Measurements from ENCODE around the gene COL4A1. TPM values are rescaled to one million over a fixed set of nuclear protein-coding genes. Genes with fewer than 3 reads are reported as not detected.

The COL4A1 gene
- total RNA-seq, 4 donors from 2014 or later: 278 to 618 (median 440) TPM

GRCh38 chr13:110221406-110222117, 85.4 kb downstream of the COL4A1 start:
- Histone ChIP-seq H3K4me3 (peak overlapping the region in 1 of 2 donors; percentile 21), H3K27ac (peak overlapping the region; percentile 82 to 99 (median 92)), H3K36me3 (no peaks in the 10 kb centered on the region), H3K27me3 (no peaks in the 10 kb centered on the region), H3K4me1 (peaks cover 5 to 83% (median 20%) of the 10 kb centered on the region in 3 donors), H3K9me3 (no peaks in the 10 kb centered on the region)
- peak; percentile 72 for ATAC-seq
- TF ChIP-seq POLR2AphosphoS5 (IDR thresholded peaks at IDR 0.05) (peak; percentile 19), EP300 (IDR thresholded peaks at IDR 0.05) (no peak), POLR2A (IDR thresholded peaks at IDR 0.05) (no peak), CTCF (IDR thresholded peaks at IDR 0.05) (no peak)
- 12 to 21% methylated on average over 9 to 13 of the region's 18 CpGs for WGBS, 2 donors (ENCODE audit: low coverage in 1 of 2)

- Histone ChIP-seq H3K36me3 (no peaks in the 10 kb centered on the region), H3K9me3 (no peaks in the 10 kb centered on the region), H3K27ac (peak overlapping the region; percentile 82 to 99 (median 92)), H3K4me3 (no peak overlapping the region), H3K27me3 (no peaks in the 10 kb centered on the region), H3K4me1 (peaks cover 11 to 83% (median 23%) of the 10 kb centered on the region in 3 donors)
- no peak for ATAC-seq
- TF ChIP-seq POLR2AphosphoS5 (IDR thresholded peaks at IDR 0.05) (no peak), EP300 (IDR thresholded peaks at IDR 0.05) (no peak), POLR2A (IDR thresholded peaks at IDR 0.05) (no peak), CTCF (IDR thresholded peaks at IDR 0.05) (no peak)
- WGBS, 2 donors (ENCODE audit: low coverage in 1 of 2): 50 to 57% methylated on average over 5 of the region's 7 CpGs
Observed at GRCh38 chr13:110220471-110220870, 86.5 kb downstream of the COL4A1 start.

- H3K27me3 ChIP-seq: no peaks in the 10 kb centered on the region
- no peak for ATAC-seq
- H3K9me3 ChIP-seq: no peaks in the 10 kb centered on the region
- no peak overlapping the region for H3K4me3 ChIP-seq
- H3K4me1 ChIP-seq: peaks cover 11 to 88% (median 27%) of the 10 kb centered on the region in 3 donors
- WGBS, 2 donors (ENCODE audit: low coverage in 1 of 2): 28 to 78% methylated on average over 5 to 6 of the region's 21 CpGs
- TF ChIP-seq POLR2AphosphoS5 (IDR thresholded peaks at IDR 0.05) (peak; percentile 47), EP300 (IDR thresholded peaks at IDR 0.05) (no peak)
- H3K27ac ChIP-seq: peak overlapping the region; percentile 9 to 85 (median 71)
- peaks cover 0 to 6% of the 10 kb centered on the region in 2 donors for H3K36me3 ChIP-seq
Observed at GRCh38 chr13:110218581-110219201, 88.3 kb downstream of the COL4A1 start.

GRCh38 chr13:110217811-110218210, 89.1 kb downstream of the COL4A1 start:
- 71 to 72% methylated on average over 2 of the region's 2 CpGs for WGBS, 2 donors (ENCODE audit: low coverage in 1 of 2)
- H3K4me3 ChIP-seq: no peak overlapping the region
- peaks cover 11 to 85% (median 27%) of the 10 kb centered on the region in 3 donors for H3K4me1 ChIP-seq
- H3K36me3 ChIP-seq: peaks cover 2 to 15% of the 10 kb centered on the region in 2 donors
- TF ChIP-seq EP300 (IDR thresholded peaks at IDR 0.05) (no peak), CTCF (IDR thresholded peaks at IDR 0.05) (no peak), POLR2AphosphoS5 (IDR thresholded peaks at IDR 0.05) (no peak), POLR2A (IDR thresholded peaks at IDR 0.05) (no peak)
- no peak for ATAC-seq
- no peaks in the 10 kb centered on the region for H3K27me3 ChIP-seq
- H3K27ac ChIP-seq: peak overlapping the region in 3 of 4 donors; percentile 66 to 85 (median 79)
- H3K9me3 ChIP-seq: no peaks in the 10 kb centered on the region

- Histone ChIP-seq H3K4me3 (no peak overlapping the region), H3K9me3 (no peaks in the 10 kb centered on the region), H3K4me1 (peaks cover 11 to 82% (median 25%) of the 10 kb centered on the region in 3 donors), H3K27ac (peak overlapping the region; percentile 11 to 85 (median 72)), H3K36me3 (peaks cover 2 to 22% of the 10 kb centered on the region in 2 donors), H3K27me3 (no peaks in the 10 kb centered on the region)
- TF ChIP-seq POLR2A (IDR thresholded peaks at IDR 0.05) (no peak), CTCF (IDR thresholded peaks at IDR 0.05) (no peak), POLR2AphosphoS5 (IDR thresholded peaks at IDR 0.05) (no peak), EP300 (IDR thresholded peaks at IDR 0.05) (no peak)
- no peak for ATAC-seq
- 23 to 29% methylated on average over 3 to 4 of the region's 5 CpGs for WGBS, 2 donors (ENCODE audit: low coverage in 1 of 2)
Observed at GRCh38 chr13:110217085-110217484, 89.9 kb downstream of the COL4A1 start.

All from gastroesophageal sphincter (tissue), 4 donors.